AG04450 (cell line): ENCODE results near the gene PEMT. TPM values are rescaled to one million over a fixed set of nuclear protein-coding genes. Genes with fewer than 3 reads are reported as not detected.

ENCODE experiments used
- CTCF ChIA-PET: fragments of 300-600, 350-600 bp; formaldehyde crosslinking; extraction: SDS; loops from one replicate; lab custom pipeline; 2022; ENCODE audit warnings: antibody characterized with exemption, inconsistent platforms; lab: Charles Lee
- POLR2A ChIA-PET: fragments of 350-600 bp; formaldehyde crosslinking; extraction: SDS; loops from one replicate; lab custom pipeline; 2021; ENCODE audit warnings: antibody characterized with exemption, inconsistent platforms; lab: Yijun Ruan, JAX
- DNase-seq: peaks from one replicate; pipeline ENCODE4 v3.0.0-alpha.2; 2011; ENCODE audit warnings: low read depth, low spot score
- H3K27ac ChIP-seq: one replicate; pipeline ENCODE4 v1.5.1; 2012; ENCODE audit warnings: low read depth, low read length, control low read depth
- H3K27me3 ChIP-seq: one replicate; pipeline ENCODE4 v1.6.0; 2012; ENCODE audit warnings: low read length; ENCODE audit not compliant: control insufficient read depth, insufficient read depth
- H3K4me3 ChIP-seq: 2 replicates; pipeline ENCODE4 v1.5.1; 2011; ENCODE audit warnings: mild to moderate bottlenecking, low read depth, low read length, control low read depth
- H3K9me3 ChIP-seq: 2 replicates; pipeline ENCODE4 v1.5.1; 2012; ENCODE audit warnings: low read length; ENCODE audit not compliant: control insufficient read depth, insufficient read depth
- CTCF ChIP-seq: IDR thresholded peaks from 2 replicates; pipeline ENCODE4 v1.5.1; 2011; ENCODE audit warnings: low read depth, low read length, control low read depth, inconsistent platforms
- polyA plus RNA-seq: library from polyadenylated mRNA; depleted of rRNA; stranded (reverse); fragments of >200 nt; gene quantifications from 2 replicates; pipeline ENCODE4 v1.2.3, GENCODE V29; 2011

PEMT gene
- polyA plus RNA-seq, 1 experiment: 14.9 TPM

GRCh38 chr17:17542906-17543635, 48.4 kb downstream of the PEMT start:
- CTCF ChIA-PET: no interaction called here

GRCh38 chr17:17541640-17542001, 49.9 kb downstream of the PEMT start:
- no peak for TF ChIP-seq CTCF
- ChIA-PET CTCF (no interaction called here), POLR2A (no interaction called here)
- H3K4me3 ChIP-seq: no peak overlapping the region
- no peak for DNase-seq
- H3K9me3 ChIP-seq: no peaks in the 10 kb centered on the region; the same call in 1 of the 2 replicates
- H3K27me3 ChIP-seq: no peaks in the 10 kb centered on the region
- no peak overlapping the region for H3K27ac ChIP-seq

More at GRCh38 chr17:17542906-17543635, 48.4 kb downstream of the PEMT start:
- Histone ChIP-seq H3K27me3 (no peaks in the 10 kb centered on the region), H3K4me3 (no peak overlapping the region), H3K9me3 (no peaks in the 10 kb centered on the region; the same call in 1 of the 2 replicates), H3K27ac (no peak overlapping the region)
- TF ChIP-seq CTCF: no peak
- DNase-seq: no peak
- POLR2A ChIA-PET: interaction anchor here (0.5 to 0.9 kb wide), 3 partner anchors 46 to 540 kb away, joined by 3 to 7 read pairs (median 6); no protein-coding TSS in a partner anchor

- ChIA-PET POLR2A (no interaction called here), CTCF (no interaction called here)
- H3K27ac ChIP-seq: no peak overlapping the region
These were observed 50.4 kb downstream of the PEMT start for GRCh38 chr17:17540935-17541639.

GRCh38 chr17:17540278-17540906, 51.1 kb downstream of the PEMT start:
- CTCF ChIA-PET: no interaction called here
- Histone ChIP-seq H3K27ac (no peak overlapping the region), H3K27me3 (no peaks in the 10 kb centered on the region), H3K9me3 (no peaks in the 10 kb centered on the region; the same call in 1 of the 2 replicates), H3K4me3 (no peak overlapping the region)
- no peak for DNase-seq
- POLR2A ChIA-PET: no interaction called here
- no peak for TF ChIP-seq CTCF

More at GRCh38 chr17:17540935-17541639, 50.4 kb downstream of the PEMT start:
- Histone ChIP-seq H3K4me3 (no peak overlapping the region), H3K27me3 (no peaks in the 10 kb centered on the region), H3K9me3 (no peaks in the 10 kb centered on the region; the same call in 1 of the 2 replicates)
- TF ChIP-seq CTCF: no peak
- no peak for DNase-seq
